ENCODE measurements around the gene PSMB10.

The PSMB10 gene

GRCh38 chr16:67885976-67886375 is 50.7 kb downstream of the PSMB10 start:
- no peak overlapping the region for H3K4me3 ChIP-seq (ENCODE audit: low read depth, low read length)
- TF ChIP-seq CTCF (IDR thresholded peaks at IDR 0.05; ENCODE audit: insufficient read depth, low read length, missing control alignments) = no peak
- ChIA-PET POLR2A (interaction anchor here (1.0 kb wide), 1 partner anchor 49 kb away, joined by 3 read pairs; no protein-coding TSS in a partner anchor), CTCF (interaction anchor here (1.0 to 11.9 kb wide), 7 partner anchors 13 to 213 kb away, joined by 3 to 196 read pairs (median 4); partner anchors contain the start of genes CTRL, EDC4 and PSMB10)
- no peak for DNase-seq (ENCODE audit: low read depth, low spot score)

- no peak overlapping the region for H3K4me3 ChIP-seq (ENCODE audit: low read depth, low read length)
- no peak for TF ChIP-seq CTCF (IDR thresholded peaks at IDR 0.05; ENCODE audit: insufficient read depth, low read length, missing control alignments)
- ChIA-PET POLR2A (interaction anchor here (1.0 kb wide), 1 partner anchor 50 kb away, joined by 3 read pairs; no protein-coding TSS in a partner anchor), CTCF (interaction anchor here (1.0 to 11.9 kb wide), 7 partner anchors 12 to 213 kb away, joined by 3 to 196 read pairs (median 28); partner anchors contain the start of genes CTRL, EDC4 and PSMB10)
- no peak for DNase-seq (ENCODE audit: low read depth, low spot score)
Measured at GRCh38 chr16:67885545-67885944, 51.1 kb downstream of the PSMB10 start.

GRCh38 chr16:67884684-67885083 is 52.0 kb downstream of the PSMB10 start, which contains the start of gene NRN1L:
Gene NRN1L, plus strand, starts transcription at chr16:67884885. Its CDS starts 19 bp downstream, at chr16:67884904.
- H3K4me3 ChIP-seq (ENCODE audit: low read depth, low read length) = no peak within 1 kb of the TSS

More at GRCh38 chr16:67884684-67885083, 52.0 kb downstream of the PSMB10 start, which contains the start of gene NRN1L:
- DNase-seq (ENCODE audit: low read depth, low spot score) = peak; percentile 37
- TF ChIP-seq CTCF (IDR thresholded peaks at IDR 0.05; ENCODE audit: insufficient read depth, low read length, missing control alignments) = no peak
- ChIA-PET POLR2A (interaction anchor here (0.6 to 1.1 kb wide), 3 partner anchors 8 to 57 kb away, joined by 3 to 5 read pairs (median 3); partner anchors contain the start of gene PSKH1), CTCF (interaction anchor here (0.7 to 11.9 kb wide), 31 partner anchors 8 to 372 kb away, joined by 3 to 196 read pairs (median 10); partner anchors contain the start of genes CTRL, EDC4, PSKH1 and PSMB10)
